ENCODE measurements around the gene RPL37.
"Not testable (repeated sequence)": the region's sequence is repeated elsewhere in the genome, so short reads cannot be mapped to it uniquely, and the experiment has no call there.

The RPL37 gene

GRCh38 chr5:40796487-40796889 lies 38.5 kb downstream of the RPL37 start:
- no peak for DNase-seq

DNA sequence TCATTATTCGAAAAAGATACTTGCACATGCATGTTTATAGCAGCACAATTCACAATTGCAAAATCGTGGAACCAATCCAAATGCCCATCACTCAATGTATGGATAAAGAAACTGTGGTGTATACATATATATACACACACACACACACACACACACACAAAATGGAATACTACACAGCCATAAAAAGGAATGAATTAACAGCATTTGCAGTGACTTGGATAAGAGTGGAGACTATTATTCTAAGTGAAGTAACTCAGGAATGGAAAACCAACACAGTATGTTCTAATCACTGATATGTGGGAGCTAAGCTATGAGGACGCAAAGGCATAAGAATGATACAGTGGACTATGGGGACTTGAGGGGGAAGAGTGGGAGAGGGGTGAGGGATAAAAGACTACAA lies 40.1 kb downstream of the RPL37 start:
- DNase-seq = not testable (repeated sequence)

DNA sequence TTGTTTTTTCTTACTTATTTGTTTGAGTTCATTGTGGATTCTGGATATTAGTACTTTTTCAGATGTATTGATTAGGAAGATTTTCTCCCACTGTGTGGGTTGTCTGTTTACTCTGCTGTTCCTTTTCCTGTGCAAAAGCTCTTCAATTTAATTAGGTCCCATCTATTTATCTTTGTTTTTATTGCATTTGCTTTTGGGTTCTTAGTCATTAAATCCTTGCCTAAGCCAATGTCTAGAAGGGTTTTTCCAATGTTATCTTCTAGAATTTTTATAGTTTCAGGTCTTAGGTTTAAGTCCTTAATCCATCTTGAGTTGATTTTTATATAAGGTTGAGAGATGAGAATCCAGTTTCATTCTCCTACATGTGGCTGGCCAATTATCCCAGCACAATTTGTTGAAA lies 40.7 kb downstream of the RPL37 start:
- DNase-seq = not testable (repeated sequence)

GRCh38 chr5:40792691-40793090 lies 42.3 kb downstream of the RPL37 start:
- not testable (repeated sequence) for DNase-seq

DNA sequence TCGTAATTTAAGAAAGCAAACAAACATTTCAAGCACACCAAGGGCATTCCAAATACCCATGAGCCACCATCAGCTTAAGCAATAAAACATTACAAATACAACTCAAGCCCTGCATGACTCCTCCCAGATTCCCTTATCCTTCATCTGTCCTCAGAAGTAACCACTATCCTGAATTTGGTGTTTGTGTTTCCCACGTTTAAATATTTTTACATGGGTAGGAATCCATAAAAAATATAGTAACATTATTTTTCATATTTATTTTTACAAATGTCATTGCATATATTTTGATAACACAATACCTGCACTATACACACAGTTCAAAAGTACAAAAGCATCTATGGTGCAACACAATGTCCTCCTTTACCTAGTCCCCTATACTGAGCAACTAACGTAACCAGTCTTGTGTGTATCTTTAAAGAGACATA lies 43.3 kb downstream of the RPL37 start:
- DNase-seq = no peak

- DNase-seq = no peak
These were observed 44.0 kb downstream of the RPL37 start for GRCh38 chr5:40790947-40791593.

DNA sequence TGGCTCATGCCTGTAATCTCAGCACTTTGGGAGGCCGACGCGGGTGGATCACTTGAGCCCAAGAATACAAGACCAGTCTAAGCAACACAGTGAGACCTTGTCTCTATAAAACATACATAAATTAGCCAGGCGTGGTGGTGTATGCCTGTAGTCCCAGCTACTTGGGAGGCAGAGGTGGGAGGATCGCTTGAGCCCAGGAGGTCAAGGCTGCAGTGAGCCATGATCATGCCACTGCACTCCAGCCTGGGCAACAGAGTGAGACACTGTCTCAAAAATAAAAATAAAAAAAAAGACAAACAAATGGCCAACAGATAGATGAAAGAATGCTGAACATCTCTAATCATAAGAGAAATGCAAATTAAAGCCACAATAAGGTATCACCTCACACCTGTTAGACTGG lies 46.1 kb downstream of the RPL37 start:
- DNase-seq = not testable (repeated sequence)

- no peak for DNase-seq
These were observed 47.0 kb downstream of the RPL37 start for GRCh38 chr5:40787986-40788385.

GRCh38 chr5:40786664-40787063 lies 48.4 kb downstream of the RPL37 start:
- DNase-seq = not testable (repeated sequence)

- DNase-seq = no peak
These were observed 50.1 kb downstream of the RPL37 start for GRCh38 chr5:40784916-40785315.

GRCh38 chr5:40784027-40784653 lies 50.9 kb downstream of the RPL37 start:
- no peak for DNase-seq

DNA sequence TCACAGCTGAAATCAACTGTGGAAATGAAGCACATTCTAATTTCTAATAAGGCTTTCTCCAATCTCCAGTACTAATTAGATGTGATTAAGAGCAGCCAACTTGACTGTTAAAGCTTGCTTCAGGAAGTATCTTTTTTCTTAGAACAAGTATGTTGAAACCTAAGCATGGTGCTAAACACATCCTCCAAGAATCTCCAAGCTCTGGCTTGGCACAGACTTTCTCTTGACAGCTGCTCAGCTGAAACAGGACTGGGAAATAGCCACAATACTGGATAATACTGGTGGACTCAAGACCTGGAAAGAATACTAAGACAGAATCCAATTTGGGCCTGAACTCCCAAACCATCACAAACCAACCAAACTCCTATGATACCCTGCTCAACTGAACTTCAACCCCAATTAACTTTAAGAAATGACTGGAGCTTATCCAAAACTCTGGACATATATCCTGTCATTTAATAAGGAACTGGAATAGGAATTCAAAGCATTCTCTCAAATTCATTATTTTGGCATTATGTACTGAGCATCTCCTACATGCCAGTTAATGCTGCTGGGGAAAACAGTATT lies 53.1 kb downstream of the RPL37 start:
- no peak for DNase-seq

DNA sequence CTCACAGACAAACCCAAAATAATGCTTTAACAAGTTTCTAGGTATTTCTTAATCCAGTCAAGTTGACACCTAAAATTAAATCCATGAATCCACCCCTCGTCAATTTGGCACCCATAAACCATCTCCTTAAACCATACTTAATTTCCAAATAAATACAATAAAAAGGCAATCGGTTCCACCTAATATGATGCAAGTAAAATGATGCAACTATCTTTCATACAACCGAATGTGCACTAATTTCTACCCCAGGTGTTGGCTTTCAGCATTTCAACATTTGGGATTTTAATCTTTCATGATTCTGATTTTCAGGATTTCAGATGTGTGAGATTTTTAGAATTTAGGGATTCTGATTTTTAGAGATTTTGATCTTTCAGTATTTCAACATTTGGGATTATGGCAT lies 54.2 kb downstream of the RPL37 start:
- no peak for DNase-seq

- DNase-seq = no peak
These were observed 54.8 kb downstream of the RPL37 start for GRCh38 chr5:40780199-40780598.

- DNase-seq = no peak
These were observed 55.5 kb downstream of the RPL37 start for GRCh38 chr5:40779561-40779960.

DNA sequence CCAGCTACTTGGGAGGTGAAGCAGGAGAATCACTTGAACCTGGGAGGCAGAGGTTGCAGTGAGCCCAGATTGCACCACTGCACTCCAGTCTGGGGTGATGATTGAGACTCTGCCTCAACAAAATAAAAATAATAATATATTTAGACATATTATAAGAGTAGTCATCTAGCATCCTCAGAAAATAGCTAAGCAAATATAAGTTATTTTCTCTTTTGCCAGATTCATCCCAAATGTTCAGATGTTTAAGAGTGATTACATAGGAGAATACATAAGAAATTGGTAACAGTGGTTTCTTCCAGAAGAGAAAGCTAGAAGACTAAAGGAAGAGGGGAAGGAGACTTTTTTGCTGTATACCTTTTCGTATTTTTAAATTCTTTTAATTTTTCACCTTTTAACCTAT lies 56.9 kb downstream of the RPL37 start:
- no peak for DNase-seq

DNA sequence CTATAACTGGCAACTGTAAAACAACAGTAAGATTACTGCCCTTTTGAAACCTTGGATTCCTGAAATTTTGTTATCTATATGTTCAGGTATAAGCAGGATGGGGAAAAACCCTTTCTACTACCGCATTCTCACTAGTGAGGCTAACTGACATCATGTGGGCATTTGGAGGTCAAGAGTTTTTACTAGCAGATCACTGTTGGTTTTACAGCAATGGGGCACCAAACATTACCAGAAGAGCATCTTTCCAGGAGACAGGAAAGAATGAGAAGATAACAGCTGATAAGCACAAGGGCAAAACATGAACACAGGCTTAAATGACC lies 58.4 kb downstream of the RPL37 start:
- DNase-seq = no peak

DNA sequence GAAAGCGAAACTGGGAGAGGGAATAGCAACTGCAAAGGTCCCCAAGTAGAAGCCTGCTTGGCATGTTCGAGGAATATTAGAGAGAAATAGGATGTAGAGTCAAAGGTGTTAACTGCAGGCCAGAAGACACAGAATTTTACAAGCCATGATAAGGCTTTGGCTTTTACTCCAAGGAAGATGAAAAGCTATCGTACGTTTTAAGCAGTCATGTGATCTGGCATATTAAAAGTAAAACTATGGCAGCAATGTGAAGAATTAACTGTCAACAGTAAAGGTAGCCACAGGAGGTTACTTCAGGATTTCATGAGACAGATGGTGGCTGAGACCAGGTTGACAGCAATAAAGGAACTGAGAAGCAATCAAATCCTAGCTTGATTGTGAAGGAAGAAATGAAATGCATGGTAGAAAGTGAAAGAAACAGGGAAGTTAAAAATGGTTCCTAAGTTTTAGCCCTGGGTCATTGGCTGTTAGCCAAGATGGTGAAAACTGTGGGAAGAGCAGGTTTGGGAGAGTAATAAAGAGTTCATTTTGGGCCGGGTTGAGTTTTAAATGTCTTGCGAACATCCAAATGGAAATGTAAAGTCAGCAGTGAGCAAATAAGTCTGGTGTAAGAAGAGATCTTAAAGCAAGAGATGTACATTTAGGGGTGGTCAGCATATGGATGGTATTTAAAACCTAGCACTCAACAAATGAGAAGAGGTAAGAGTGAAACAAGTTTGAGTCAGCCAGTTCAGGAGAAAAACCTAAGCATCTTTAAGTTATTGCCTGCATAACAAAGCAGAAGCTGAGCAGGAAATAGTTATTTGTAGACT lies 59.0 kb downstream of the RPL37 start:
- DNase-seq = no peak
